ENCODE results near the gene NFAM1. TPM values are rescaled to one million over a fixed set of nuclear protein-coding genes. Genes with fewer than 3 reads are reported as not detected.

The NFAM1 gene
- total and polyA plus RNA-seq, 12 donors, result 0.44 to 11.2 (median 7.1) TPM

DNA sequence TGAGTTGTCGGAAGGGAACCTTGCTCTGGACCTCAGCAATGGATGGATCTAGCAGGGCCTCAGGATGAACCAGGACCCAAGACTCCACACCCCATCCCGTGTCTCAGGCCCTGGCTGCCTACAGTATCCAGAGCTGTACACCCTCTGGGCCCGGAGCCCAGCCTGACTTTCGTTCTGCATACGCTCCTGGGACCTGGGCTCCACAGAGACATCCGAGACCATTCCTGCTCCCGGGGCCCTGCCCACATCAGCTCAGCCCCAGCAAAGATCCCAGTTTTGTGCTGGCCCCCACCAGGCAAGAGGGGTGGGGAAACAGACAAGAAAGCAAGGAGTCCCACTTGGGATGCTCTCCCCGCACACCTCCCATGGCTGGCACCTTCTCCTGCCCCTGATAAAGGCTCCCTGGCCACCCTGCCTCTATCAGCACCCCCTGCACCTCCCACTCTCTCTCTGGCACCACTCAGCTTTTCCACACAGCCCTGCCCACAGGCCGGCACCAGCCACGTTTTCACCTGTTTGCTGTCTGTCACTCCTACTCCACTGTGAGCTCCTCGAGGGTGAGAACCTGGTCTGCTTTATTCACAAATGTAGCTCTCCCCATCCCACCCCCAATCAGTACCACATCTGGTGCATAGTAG lies 97.2 kb downstream of the NFAM1 start:
- DNase-seq, result no peak
- H3K36me3 ChIP-seq (replicated peaks in 1 of 2), result no peaks in the 10 kb centered on the region
- no peak overlapping the region for H3K27ac ChIP-seq
- no peaks in the 10 kb centered on the region for H3K27me3 ChIP-seq
- TF ChIP-seq, protein P1, sequence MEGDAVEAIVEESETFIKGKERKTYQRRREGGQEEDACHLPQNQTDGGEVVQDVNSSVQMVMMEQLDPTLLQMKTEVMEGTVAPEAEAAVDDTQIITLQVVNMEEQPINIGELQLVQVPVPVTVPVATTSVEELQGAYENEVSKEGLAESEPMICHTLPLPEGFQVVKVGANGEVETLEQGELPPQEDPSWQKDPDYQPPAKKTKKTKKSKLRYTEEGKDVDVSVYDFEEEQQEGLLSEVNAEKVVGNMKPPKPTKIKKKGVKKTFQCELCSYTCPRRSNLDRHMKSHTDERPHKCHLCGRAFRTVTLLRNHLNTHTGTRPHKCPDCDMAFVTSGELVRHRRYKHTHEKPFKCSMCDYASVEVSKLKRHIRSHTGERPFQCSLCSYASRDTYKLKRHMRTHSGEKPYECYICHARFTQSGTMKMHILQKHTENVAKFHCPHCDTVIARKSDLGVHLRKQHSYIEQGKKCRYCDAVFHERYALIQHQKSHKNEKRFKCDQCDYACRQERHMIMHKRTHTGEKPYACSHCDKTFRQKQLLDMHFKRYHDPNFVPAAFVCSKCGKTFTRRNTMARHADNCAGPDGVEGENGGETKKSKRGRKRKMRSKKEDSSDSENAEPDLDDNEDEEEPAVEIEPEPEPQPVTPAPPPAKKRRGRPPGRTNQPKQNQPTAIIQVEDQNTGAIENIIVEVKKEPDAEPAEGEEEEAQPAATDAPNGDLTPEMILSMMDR (IDR thresholded peaks at IDR 0.05), result no peak
- no peak for TF ChIP-seq POLR2A (IDR thresholded peaks at IDR 0.05)
- no peaks in the 10 kb centered on the region for H3K9me3 ChIP-seq (replicated peaks in 1 of 3)
- no peak overlapping the region for H3K4me3 ChIP-seq
- intact Hi-C loops (cut with DNase I), result no loop called here
- peaks cover 0 to 8% of the 10 kb centered on the region in 2 donors for H3K4me1 ChIP-seq (replicated peaks in 1 of 2)
- WGBS, 4 donors, result 83 to 89% (median 86%) methylated on average over 11 of the region's 11 CpGs

DNA sequence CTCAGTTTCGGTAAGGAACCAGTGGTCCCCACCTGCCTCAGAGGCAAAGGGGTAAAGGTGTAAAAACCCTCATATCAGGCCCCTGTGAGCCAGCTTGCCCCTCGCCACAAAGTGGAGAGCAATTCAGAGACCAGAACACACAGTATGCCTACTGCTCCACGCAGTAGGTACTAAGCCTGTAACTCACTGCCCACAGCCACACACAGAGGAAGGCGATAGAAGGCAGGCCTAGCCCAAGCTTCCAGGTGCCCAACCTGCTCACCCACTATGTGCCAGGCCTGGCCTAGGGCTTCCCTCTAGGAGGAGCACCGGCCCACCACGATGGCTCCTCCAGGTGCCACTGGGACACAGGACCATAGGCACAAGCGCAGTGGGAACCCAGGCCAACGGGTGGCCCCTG lies 98.7 kb downstream of the NFAM1 start:
- no peak for DNase-seq
- no peak overlapping the region for H3K27ac ChIP-seq
- WGBS, 4 donors, result 80 to 97% (median 93%) methylated on average over 1 to 8 of the region's 8 CpGs
- H3K4me1 ChIP-seq (replicated peaks in 1 of 2), result peaks cover 0 to 8% of the 10 kb centered on the region in 2 donors
- H3K4me3 ChIP-seq, result no peak overlapping the region
- TF ChIP-seq POLR2A (IDR thresholded peaks at IDR 0.05), result no peak
- TF ChIP-seq, protein P1 (IDR thresholded peaks at IDR 0.05), result no peak
- intact Hi-C loops (cut with DNase I), result no loop called here
- H3K27me3 ChIP-seq, result no peaks in the 10 kb centered on the region
- no peaks in the 10 kb centered on the region for H3K9me3 ChIP-seq (replicated peaks in 1 of 3)
- H3K36me3 ChIP-seq (replicated peaks in 1 of 2), result no peaks in the 10 kb centered on the region

DNA sequence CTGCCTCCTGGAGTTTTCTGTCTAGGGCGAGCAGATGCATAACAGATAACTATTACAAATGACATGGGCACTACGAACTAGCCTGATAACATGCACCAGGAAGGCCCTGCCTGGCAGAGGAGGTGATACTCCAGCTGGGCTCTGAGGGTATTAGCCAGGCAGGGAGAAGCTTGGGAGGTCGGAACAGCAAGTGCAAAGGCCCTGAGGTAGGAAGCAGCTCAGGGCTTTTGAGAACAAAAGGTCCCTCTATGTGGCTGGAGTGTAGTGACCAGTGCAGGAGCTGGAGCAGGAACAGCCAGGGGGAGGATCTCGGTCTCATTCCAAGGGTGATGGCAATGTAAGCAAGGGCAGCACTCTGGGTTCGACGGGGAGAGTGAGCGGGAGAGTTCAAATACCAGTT lies 100.1 kb downstream of the NFAM1 start:
- intact Hi-C loops (cut with DNase I), result no loop called here
- Histone ChIP-seq H3K9me3 (replicated peaks in 1 of 3) (no peaks in the 10 kb centered on the region), H3K27ac (no peak overlapping the region), H3K4me3 (no peak overlapping the region), H3K27me3 (no peaks in the 10 kb centered on the region), H3K4me1 (replicated peaks in 1 of 2) (peaks cover 0 to 8% of the 10 kb centered on the region in 2 donors), H3K36me3 (replicated peaks in 1 of 2) (no peaks in the 10 kb centered on the region)
- DNase-seq, result no peak
- 75 to 87% (median 80%) methylated on average over 7 of the region's 7 CpGs for WGBS, 4 donors
- TF ChIP-seq POLR2A (IDR thresholded peaks at IDR 0.05), result no peak
- TF ChIP-seq, protein P1 (IDR thresholded peaks at IDR 0.05), result no peak

DNA sequence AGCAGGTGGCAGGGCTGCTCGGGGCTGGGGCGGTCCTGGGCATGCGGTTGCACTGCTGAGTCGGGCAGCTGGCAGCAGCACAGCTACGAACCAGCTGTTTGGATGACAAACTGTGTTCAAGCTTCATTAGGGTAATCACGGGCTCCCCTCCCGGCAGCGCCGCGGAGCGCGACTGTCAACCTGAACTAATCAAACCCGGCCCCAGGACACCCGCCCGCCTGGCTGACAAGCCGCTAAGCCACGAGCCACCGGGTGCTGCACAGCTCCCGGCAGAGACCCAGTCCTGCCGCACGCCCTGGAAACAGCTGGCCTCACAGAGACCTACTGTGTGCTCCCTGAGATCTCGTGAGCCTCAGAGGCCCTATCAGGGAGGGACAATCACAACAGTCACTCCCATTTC lies 101.2 kb downstream of the NFAM1 start:
- Histone ChIP-seq H3K27me3 (no peaks in the 10 kb centered on the region), H3K9me3 (replicated peaks in 1 of 3) (no peaks in the 10 kb centered on the region), H3K4me1 (replicated peaks in 1 of 2) (peaks cover 0 to 5% of the 10 kb centered on the region in 2 donors), H3K27ac (peak overlapping the region in 1 of 5 donors; percentile 9), H3K36me3 (replicated peaks in 1 of 2) (no peaks in the 10 kb centered on the region), H3K4me3 (no peak overlapping the region)
- DNase-seq, result peak in 2 of 7 donors; percentile 33 to 86
- WGBS, 4 donors, result 71 to 79% (median 78%) methylated on average over 9 to 22 of the region's 22 CpGs; no CpG with 5 or more reads in 1 of the 4 donors
- TF ChIP-seq, protein P1 (IDR thresholded peaks at IDR 0.05), result no peak
- no peak for TF ChIP-seq POLR2A (IDR thresholded peaks at IDR 0.05)
- intact Hi-C loops (cut with DNase I), result no loop called here

Other genes with a start within 250 kb of the NFAM1 start
- gene TCF20, start 161.8 kb downstream of the NFAM1 start, total RNA-seq, result 10 to 100 TPM; 18.5 to 43.9 (median 28.3) TPM
- gene TCF20, start 161.8 kb downstream of the NFAM1 start, polyA plus RNA-seq, result 10 to 100 TPM in 2 of 3 donors, 1 to 10 TPM in 1; 5.6 to 16.2 (median 11.9) TPM
- gene RRP7A, start 87.4 kb upstream of the NFAM1 start, total RNA-seq, result 10 to 100 TPM; 24.0 to 53.9 (median 38.9) TPM
- gene RRP7A, start 87.4 kb upstream of the NFAM1 start, polyA plus RNA-seq, result 10 to 100 TPM; 10.3 to 34.9 (median 28.7) TPM
- 10 to 100 TPM in 1 of 9 donors, 1 to 10 TPM in 8; 1.1 to 11.6 (median 6.0) TPM for gene SERHL2, start 121.6 kb upstream of the NFAM1 start, total RNA-seq
- gene SERHL2, start 121.6 kb upstream of the NFAM1 start, polyA plus RNA-seq, result 1 to 10 TPM; 3.4 to 5.8 (median 5.3) TPM
- gene POLDIP3, start 182.5 kb upstream of the NFAM1 start, total RNA-seq, result 10 to 100 TPM; 32.1 to 80.2 (median 46.7) TPM
- 10 to 100 TPM; 18.7 to 66.1 (median 24.1) TPM for gene POLDIP3, start 182.5 kb upstream of the NFAM1 start, polyA plus RNA-seq
- gene ATP5MGL, start 208.2 kb upstream of the NFAM1 start, total RNA-seq, result under 1 TPM in 5 of 9 donors, not detected in 4; 0.31 to 0.86 (median 0.71) TPM
- not detected for gene ATP5MGL, start 208.2 kb upstream of the NFAM1 start, polyA plus RNA-seq
- 100 to 1,000 TPM; 187 to 578 (median 271) TPM for gene CYB5R3, start 217.0 kb upstream of the NFAM1 start, total RNA-seq
- 100 to 1,000 TPM; 101 to 313 (median 201) TPM for gene CYB5R3, start 217.0 kb upstream of the NFAM1 start, polyA plus RNA-seq

Measured in adrenal gland (tissue), 12 donors.